Choroid plexus epithelial cell (primary cell): ENCODE measurements around the gene TMF1.
A peak's percentile ranks its signal among the peaks of the same experiment; 100 is the strongest.

Source experiments
- DNase-seq: peaks from one replicate; pipeline ENCODE4 v3.0.0-alpha.2; 2010; ENCODE audit warnings: low read depth
- H3K4me3 ChIP-seq: 2 replicates; pipeline ENCODE4 v1.5.1; 2011; ENCODE audit warnings: low read depth, mild to moderate bottlenecking, control low read depth, low read length, moderate library complexity
- CTCF ChIP-seq: conservative IDR thresholded peaks from 2 replicates; pipeline ENCODE4 v1.5.1; 2011; ENCODE audit warnings: low read depth, mild to moderate bottlenecking, control low read depth, inconsistent platforms, low read length, moderate library complexity

TMF1 gene

DNA sequence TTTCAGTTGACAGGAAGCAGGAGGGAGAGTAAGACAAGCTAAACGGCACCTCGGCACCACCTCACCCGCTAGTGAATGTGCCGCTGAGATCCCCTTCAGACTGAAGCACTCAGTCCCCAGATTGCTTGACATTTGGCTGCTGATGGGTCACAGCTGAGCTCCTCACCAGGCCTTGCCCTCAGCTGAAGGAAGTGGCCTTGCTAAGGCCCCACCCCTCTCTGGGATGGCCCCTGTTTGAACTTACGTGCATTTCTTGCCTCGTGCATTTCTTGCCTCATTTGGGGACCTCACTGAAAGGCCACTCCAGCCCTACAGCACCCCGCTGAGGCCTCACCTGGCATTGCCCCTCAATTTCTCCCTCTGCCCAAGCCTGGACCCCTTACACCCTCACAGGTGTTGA lies 78.5 kb downstream of the TMF1 start:
- peak; percentile 17 for DNase-seq
- no peak overlapping the region for H3K4me3 ChIP-seq
- no peak for TF ChIP-seq CTCF

DNA sequence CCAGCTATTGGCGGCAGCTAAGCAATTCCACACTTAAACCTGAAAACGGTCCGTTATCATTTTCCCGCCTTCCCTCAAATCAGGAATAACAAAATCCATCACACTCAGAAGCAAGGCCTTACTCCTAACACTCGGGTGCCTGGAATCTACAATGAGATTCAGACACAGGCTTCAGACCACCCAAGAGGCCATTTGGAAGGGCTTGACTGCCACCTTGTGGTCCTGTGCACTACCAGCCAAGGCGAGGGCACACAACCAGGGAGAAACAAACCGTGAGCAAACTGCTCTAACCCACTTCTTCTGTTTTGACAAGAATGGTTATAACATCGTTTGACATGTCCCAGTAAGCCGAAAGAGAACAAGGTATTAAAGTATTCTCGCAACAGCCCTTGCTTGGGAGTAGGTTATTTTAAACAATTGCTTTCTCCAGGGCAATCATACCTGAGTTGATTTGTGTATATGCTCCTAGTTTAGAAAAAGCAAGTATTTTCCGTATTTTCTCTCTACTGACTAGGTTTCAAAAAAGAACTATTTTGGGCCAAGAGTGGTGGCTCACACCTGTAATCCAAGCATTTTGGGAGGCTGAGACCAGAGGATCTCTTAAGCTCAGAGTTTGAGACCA lies 79.7 kb downstream of the TMF1 start:
- peak; percentile 79 for DNase-seq
- TF ChIP-seq CTCF, result peak; percentile 91
- H3K4me3 ChIP-seq, result no peak overlapping the region
